ENCODE data around the gene NLK.

The NLK gene

GRCh38 chr17:28225271-28225670, 182.8 kb downstream of the NLK start:
- Histone ChIP-seq H3K4me1 (ENCODE audit: control extremely low read depth in 1 of 4, control insufficient read depth in 4 of 4, insufficient read depth in 4 of 4, low read length in 3 of 4) (peaks cover 0 to 18% (median 17%) of the 10 kb centered on the region in 4 experiments), H3K36me3 (ENCODE audit: control insufficient read depth in 4 of 4, insufficient read depth in 4 of 4, low read length in 3 of 4) (peaks cover 0 to 2% (median 0%) of the 10 kb centered on the region in 4 experiments), H3K27ac (ENCODE audit: insufficient read depth in 1 of 2, low read depth in 1 of 2, low read length in 2 of 2, poor library complexity in 1 of 2, severe bottlenecking in 2 of 2) (no peak overlapping the region), H3K9me3 (ENCODE audit: control extremely low read depth in 1 of 5, control insufficient read depth in 4 of 5, insufficient read depth in 2 of 5, low read depth in 1 of 5, low read length in 4 of 5) (no peaks in the 10 kb centered on the region), H3K27me3 (replicated peaks in 2 of 5; ENCODE audit: control insufficient read depth in 4 of 5, insufficient read depth in 5 of 5, low read length in 4 of 5) (peaks cover 1 to 39% (median 23%) of the 10 kb centered on the region in 5 experiments), H3K4me3 (ENCODE audit: control insufficient read depth in 1 of 7, extremely low read depth in 1 of 7, insufficient read depth in 4 of 7, low read depth in 2 of 7, low read length in 6 of 7) (no peak overlapping the region)
- WGBS (ENCODE audit: insufficient coverage), result 80% methylated on average over 1 of the region's 3 CpGs
- ChIA-PET CTCF (no interaction called here), POLR2A (no interaction called here)
- no peak for DNase-seq

GRCh38 chr17:28225867-28226266, 183.4 kb downstream of the NLK start:
- Histone ChIP-seq H3K27ac (ENCODE audit: insufficient read depth in 1 of 2, low read depth in 1 of 2, low read length in 2 of 2, poor library complexity in 1 of 2, severe bottlenecking in 2 of 2) (no peak overlapping the region), H3K4me3 (ENCODE audit: control insufficient read depth in 1 of 7, extremely low read depth in 1 of 7, insufficient read depth in 4 of 7, low read depth in 2 of 7, low read length in 6 of 7) (no peak overlapping the region), H3K27me3 (replicated peaks in 2 of 5; ENCODE audit: control insufficient read depth in 4 of 5, insufficient read depth in 5 of 5, low read length in 4 of 5) (peaks cover 3 to 44% (median 23%) of the 10 kb centered on the region in 5 experiments), H3K4me1 (ENCODE audit: control extremely low read depth in 1 of 4, control insufficient read depth in 4 of 4, insufficient read depth in 4 of 4, low read length in 3 of 4) (peaks cover 0 to 19% (median 18%) of the 10 kb centered on the region in 4 experiments), H3K36me3 (ENCODE audit: control insufficient read depth in 4 of 4, insufficient read depth in 4 of 4, low read length in 3 of 4) (peaks cover 0 to 2% (median 0%) of the 10 kb centered on the region in 4 experiments), H3K9me3 (ENCODE audit: control extremely low read depth in 1 of 5, control insufficient read depth in 4 of 5, insufficient read depth in 2 of 5, low read depth in 1 of 5, low read length in 4 of 5) (no peaks in the 10 kb centered on the region)
- DNase-seq, result no peak
- CTCF ChIA-PET, result no interaction called here
- WGBS (ENCODE audit: insufficient coverage), result no CpG with 5 or more reads among the region's 1 CpG
- POLR2A ChIA-PET, result interaction anchor here (0.5 kb wide), 1 partner anchor 51 kb away, joined by 3 read pairs; no protein-coding TSS in a partner anchor

- no peak for DNase-seq
- peaks cover 3 to 44% (median 23%) of the 10 kb centered on the region in 5 experiments for H3K27me3 ChIP-seq (replicated peaks in 2 of 5; ENCODE audit: control insufficient read depth in 4 of 5, insufficient read depth in 5 of 5, low read length in 4 of 5)
- H3K27ac ChIP-seq (ENCODE audit: insufficient read depth in 1 of 2, low read depth in 1 of 2, low read length in 2 of 2, poor library complexity in 1 of 2, severe bottlenecking in 2 of 2), result no peak overlapping the region
- CTCF ChIA-PET, result no interaction called here
- 77% methylated on average over 20 of the region's 28 CpGs for WGBS (ENCODE audit: insufficient coverage)
- H3K9me3 ChIP-seq (ENCODE audit: control extremely low read depth in 1 of 5, control insufficient read depth in 4 of 5, insufficient read depth in 2 of 5, low read depth in 1 of 5, low read length in 4 of 5), result no peaks in the 10 kb centered on the region
- H3K4me3 ChIP-seq (ENCODE audit: control insufficient read depth in 1 of 7, extremely low read depth in 1 of 7, insufficient read depth in 4 of 7, low read depth in 2 of 7, low read length in 6 of 7), result peak overlapping the region in 6 of 7 experiments; percentile 3 to 72 (median 58)
- H3K4me1 ChIP-seq (ENCODE audit: control extremely low read depth in 1 of 4, control insufficient read depth in 4 of 4, insufficient read depth in 4 of 4, low read length in 3 of 4), result peaks cover 0 to 19% (median 18%) of the 10 kb centered on the region in 4 experiments
- peaks cover 0 to 2% (median 0%) of the 10 kb centered on the region in 4 experiments for H3K36me3 ChIP-seq (ENCODE audit: control insufficient read depth in 4 of 4, insufficient read depth in 4 of 4, low read length in 3 of 4)
- POLR2A ChIA-PET, result interaction anchor here (0.5 kb wide), 1 partner anchor 52 kb away, joined by 3 read pairs; no protein-coding TSS in a partner anchor
These were observed 184.3 kb downstream of the NLK start for GRCh38 chr17:28226563-28227315.

GRCh38 chr17:28227316-28228108, 185.0 kb downstream of the NLK start:
- POLR2A ChIA-PET, result no interaction called here
- CTCF ChIA-PET, result interaction anchor here (0.8 kb wide), 1 partner anchor 21 kb away, joined by 3 read pairs; no protein-coding TSS in a partner anchor
- WGBS (ENCODE audit: insufficient coverage), result 4% methylated on average over 57 of the region's 66 CpGs

GRCh38 chr17:28228109-28228840, 185.8 kb downstream of the NLK start:
- DNase-seq, result peak in 1 of 3 donors; percentile 16
- no peaks in the 10 kb centered on the region for H3K36me3 ChIP-seq (ENCODE audit: control insufficient read depth in 4 of 4, insufficient read depth in 4 of 4, low read length in 3 of 4)
- 21% methylated on average over 15 of the region's 22 CpGs for WGBS (ENCODE audit: insufficient coverage)
- peaks cover 3 to 44% (median 23%) of the 10 kb centered on the region in 5 experiments for H3K27me3 ChIP-seq (replicated peaks in 2 of 5; ENCODE audit: control insufficient read depth in 4 of 5, insufficient read depth in 5 of 5, low read length in 4 of 5)
- peak overlapping the region; percentile 27 to 72 (median 57) for H3K4me3 ChIP-seq (ENCODE audit: control insufficient read depth in 1 of 7, extremely low read depth in 1 of 7, insufficient read depth in 4 of 7, low read depth in 2 of 7, low read length in 6 of 7)
- no peaks in the 10 kb centered on the region for H3K9me3 ChIP-seq (ENCODE audit: control extremely low read depth in 1 of 5, control insufficient read depth in 4 of 5, insufficient read depth in 2 of 5, low read depth in 1 of 5, low read length in 4 of 5)
- ChIA-PET CTCF (interaction anchor here (0.6 to 3.3 kb wide), 4 partner anchors 8 to 522 kb away, joined by 3 to 8 read pairs (median 3); no protein-coding TSS in a partner anchor), POLR2A (no interaction called here)
- H3K27ac ChIP-seq (ENCODE audit: insufficient read depth in 1 of 2, low read depth in 1 of 2, low read length in 2 of 2, poor library complexity in 1 of 2, severe bottlenecking in 2 of 2), result no peak overlapping the region
- H3K4me1 ChIP-seq (ENCODE audit: control extremely low read depth in 1 of 4, control insufficient read depth in 4 of 4, insufficient read depth in 4 of 4, low read length in 3 of 4), result peaks cover 0 to 19% (median 18%) of the 10 kb centered on the region in 4 experiments

More at GRCh38 chr17:28227316-28228108, 185.0 kb downstream of the NLK start:
- peak overlapping the region; percentile 27 to 72 (median 57) for H3K4me3 ChIP-seq (ENCODE audit: control insufficient read depth in 1 of 7, extremely low read depth in 1 of 7, insufficient read depth in 4 of 7, low read depth in 2 of 7, low read length in 6 of 7)
- peaks cover 3 to 44% (median 23%) of the 10 kb centered on the region in 5 experiments for H3K27me3 ChIP-seq (replicated peaks in 2 of 5; ENCODE audit: control insufficient read depth in 4 of 5, insufficient read depth in 5 of 5, low read length in 4 of 5)
- H3K4me1 ChIP-seq (ENCODE audit: control extremely low read depth in 1 of 4, control insufficient read depth in 4 of 4, insufficient read depth in 4 of 4, low read length in 3 of 4), result peaks cover 0 to 19% (median 18%) of the 10 kb centered on the region in 4 experiments
- DNase-seq, result peak; percentile 46 to 68 (median 60)
- H3K9me3 ChIP-seq (ENCODE audit: control extremely low read depth in 1 of 5, control insufficient read depth in 4 of 5, insufficient read depth in 2 of 5, low read depth in 1 of 5, low read length in 4 of 5), result no peaks in the 10 kb centered on the region
- H3K36me3 ChIP-seq (ENCODE audit: control insufficient read depth in 4 of 4, insufficient read depth in 4 of 4, low read length in 3 of 4), result peaks cover 0 to 2% (median 0%) of the 10 kb centered on the region in 4 experiments
- H3K27ac ChIP-seq (ENCODE audit: insufficient read depth in 1 of 2, low read depth in 1 of 2, low read length in 2 of 2, poor library complexity in 1 of 2, severe bottlenecking in 2 of 2), result no peak overlapping the region

- Histone ChIP-seq H3K9me3 (ENCODE audit: control extremely low read depth in 1 of 5, control insufficient read depth in 4 of 5, insufficient read depth in 2 of 5, low read depth in 1 of 5, low read length in 4 of 5) (no peaks in the 10 kb centered on the region), H3K27me3 (replicated peaks in 2 of 5; ENCODE audit: control insufficient read depth in 4 of 5, insufficient read depth in 5 of 5, low read length in 4 of 5) (peaks cover 3 to 44% (median 23%) of the 10 kb centered on the region in 5 experiments), H3K4me1 (ENCODE audit: control extremely low read depth in 1 of 4, control insufficient read depth in 4 of 4, insufficient read depth in 4 of 4, low read length in 3 of 4) (peaks cover 0 to 19% (median 18%) of the 10 kb centered on the region in 4 experiments), H3K4me3 (ENCODE audit: control insufficient read depth in 1 of 7, extremely low read depth in 1 of 7, insufficient read depth in 4 of 7, low read depth in 2 of 7, low read length in 6 of 7) (no peak overlapping the region), H3K36me3 (ENCODE audit: control insufficient read depth in 4 of 4, insufficient read depth in 4 of 4, low read length in 3 of 4) (no peaks in the 10 kb centered on the region), H3K27ac (ENCODE audit: insufficient read depth in 1 of 2, low read depth in 1 of 2, low read length in 2 of 2, poor library complexity in 1 of 2, severe bottlenecking in 2 of 2) (no peak overlapping the region)
- ChIA-PET CTCF (interaction anchor here (0.6 to 3.3 kb wide), 4 partner anchors 9 to 523 kb away, joined by 3 to 8 read pairs (median 3); no protein-coding TSS in a partner anchor), POLR2A (interaction anchor here (0.5 to 0.6 kb wide), 2 partner anchors 12 to 64 kb away, joined by 3 read pairs; no protein-coding TSS in a partner anchor)
- no peak for DNase-seq
- no CpG with 5 or more reads among the region's 4 CpGs for WGBS (ENCODE audit: insufficient coverage)
These were observed 186.7 kb downstream of the NLK start for GRCh38 chr17:28228986-28229729.

Data from common myeloid progenitor, CD34-positive (primary cell).